HUES48 (cell line): ENCODE results near the gene PDE4B.
"Not testable (repeated sequence)": the region's sequence is repeated elsewhere in the genome, so short reads cannot be mapped to it uniquely, and the experiment has no call there.

Source experiments
- H3K27ac ChIP-seq: one replicate; pipeline ENCODE4 v1.7.0; 2013; ENCODE audit warnings: low read depth, low read length, inconsistent platforms
- H3K27me3 ChIP-seq: 2 replicates; pipeline ENCODE4 v1.6.1; 2013; ENCODE audit warnings: mild to moderate bottlenecking, low read length; ENCODE audit not compliant: control insufficient read depth, insufficient read depth
- H3K36me3 ChIP-seq: 2 replicates; pipeline ENCODE4 v1.6.1; 2013; ENCODE audit warnings: low read length; ENCODE audit not compliant: control insufficient read depth, insufficient read depth
- H3K4me1 ChIP-seq: 2 replicates; pipeline ENCODE4 v1.6.1; 2013; ENCODE audit warnings: mild to moderate bottlenecking, low read length; ENCODE audit not compliant: control insufficient read depth, insufficient read depth
- H3K4me3 ChIP-seq: 2 replicates; pipeline ENCODE4 v1.5.1; 2013; ENCODE audit warnings: mild to moderate bottlenecking, low read depth, low read length
- H3K9ac ChIP-seq: 2 replicates; pipeline ENCODE4 v1.6.1; 2013; ENCODE audit warnings: mild to moderate bottlenecking, low read depth, low read length, moderate library complexity
- H3K9me3 ChIP-seq: 2 replicates; pipeline ENCODE4 v1.6.1; 2013; ENCODE audit warnings: low read length; ENCODE audit not compliant: control insufficient read depth, insufficient read depth

PDE4B gene

GRCh38 chr1:66420906-66421305 is 628.2 kb downstream of the PDE4B start:
- not testable (repeated sequence) for H3K27me3 ChIP-seq, H3K9ac ChIP-seq, H3K27ac ChIP-seq, H3K36me3 ChIP-seq, H3K4me3 ChIP-seq
- peaks cover 23% of the 10 kb centered on the region for H3K9me3 ChIP-seq
- H3K4me1 ChIP-seq: peaks cover 17% of the 10 kb centered on the region

GRCh38 chr1:66422804-66423203 is 630.1 kb downstream of the PDE4B start:
- Histone ChIP-seq H3K9me3 (peaks cover 14% of the 10 kb centered on the region; the same call in 1 of the 2 replicates), H3K4me1 (peaks cover 25% of the 10 kb centered on the region)

More at GRCh38 chr1:66422804-66423203, 630.1 kb downstream of the PDE4B start:
- Histone ChIP-seq H3K4me3 (no peak overlapping the region), H3K27me3 (no peaks in the 10 kb centered on the region), H3K9ac (no peak overlapping the region), H3K36me3 (no peaks in the 10 kb centered on the region), H3K27ac (no peak overlapping the region)
